LoVo (cell line): ENCODE data around the gene NUP37.
A peak's percentile ranks its signal among the peaks of the same experiment; 100 is the strongest.
"Not testable (repeated sequence)": the region's sequence is repeated elsewhere in the genome, so short reads cannot be mapped to it uniquely, and the experiment has no call there.

Experiments
- DNase-seq: peaks from one replicate; pipeline ENCODE4 v3.0.0-alpha.2; 2016; ENCODE audit warnings: low spot score

The NUP37 gene, protein sequence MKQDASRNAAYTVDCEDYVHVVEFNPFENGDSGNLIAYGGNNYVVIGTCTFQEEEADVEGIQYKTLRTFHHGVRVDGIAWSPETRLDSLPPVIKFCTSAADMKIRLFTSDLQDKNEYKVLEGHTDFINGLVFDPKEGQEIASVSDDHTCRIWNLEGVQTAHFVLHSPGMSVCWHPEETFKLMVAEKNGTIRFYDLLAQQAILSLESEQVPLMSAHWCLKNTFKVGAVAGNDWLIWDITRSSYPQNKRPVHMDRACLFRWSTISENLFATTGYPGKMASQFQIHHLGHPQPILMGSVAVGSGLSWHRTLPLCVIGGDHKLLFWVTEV

GRCh38 chr12:102119674-102120563 lies at the start of gene NUP37, which contains the start of gene PARPBP:
Gene NUP37 (minus strand): TSS chr12:102120114. CDS start chr12:102118518, 1,596 bp downstream.
Gene PARPBP (plus strand): TSS chr12:102120183. CDS start chr12:102123889, 3,706 bp downstream.
- DNase-seq: peak; percentile 97

DNA sequence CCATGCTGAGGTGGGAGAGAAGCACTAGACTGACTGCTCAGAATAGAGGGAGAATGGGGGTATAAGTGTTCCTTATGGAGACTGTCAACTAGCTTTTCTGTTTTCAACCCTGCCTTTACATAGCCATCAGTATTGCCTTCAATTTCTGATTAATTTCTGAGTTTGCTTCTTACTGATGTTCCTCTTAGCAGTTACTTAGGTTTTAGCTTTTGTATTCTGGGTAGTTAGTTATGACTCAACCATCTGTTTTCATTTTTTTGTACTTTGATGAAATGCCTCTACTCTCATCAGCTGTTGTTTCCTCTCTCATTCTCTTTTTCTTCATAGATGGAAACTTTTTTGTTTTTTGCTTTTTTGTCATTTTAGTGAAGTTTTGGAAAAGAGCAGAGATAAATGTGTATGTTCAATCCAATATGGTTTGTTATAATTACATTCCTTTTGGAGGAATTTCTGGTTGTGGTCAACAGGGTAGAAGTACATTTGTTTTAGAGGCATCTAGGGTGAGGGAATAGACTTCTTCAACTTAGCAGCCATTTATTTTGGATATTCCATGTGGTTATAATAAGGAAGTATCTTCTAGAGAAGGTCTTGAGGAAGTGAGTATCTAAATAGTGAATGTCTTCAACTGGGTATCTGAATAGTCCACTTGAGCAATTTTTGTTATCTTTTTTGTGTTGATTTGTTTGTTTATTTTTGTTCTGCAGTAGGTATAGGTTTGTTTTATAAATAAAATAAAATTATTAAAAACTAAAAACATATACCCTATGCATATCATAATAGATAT lies 48.1 kb upstream of the NUP37 start:
- no peak for DNase-seq

DNA sequence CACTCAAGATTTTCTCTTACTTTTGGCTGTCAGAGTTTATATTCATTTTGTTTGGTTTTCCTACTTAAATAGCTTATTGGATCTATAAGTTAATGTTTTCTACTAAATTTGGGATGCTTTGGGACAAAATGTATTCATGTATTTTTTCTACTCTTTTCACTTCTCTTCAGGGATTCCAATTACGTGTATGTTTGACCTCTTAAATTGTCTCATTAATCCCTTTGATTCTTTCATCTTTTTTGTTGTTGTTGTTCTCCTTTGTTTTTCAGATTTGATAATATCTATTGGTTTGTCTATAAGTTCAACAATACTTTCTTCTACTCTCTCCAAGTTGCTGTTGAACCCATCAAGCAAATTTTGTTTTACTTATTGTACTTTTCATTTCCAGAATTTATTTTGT lies 43.5 kb upstream of the NUP37 start:
- DNase-seq: no peak

DNA sequence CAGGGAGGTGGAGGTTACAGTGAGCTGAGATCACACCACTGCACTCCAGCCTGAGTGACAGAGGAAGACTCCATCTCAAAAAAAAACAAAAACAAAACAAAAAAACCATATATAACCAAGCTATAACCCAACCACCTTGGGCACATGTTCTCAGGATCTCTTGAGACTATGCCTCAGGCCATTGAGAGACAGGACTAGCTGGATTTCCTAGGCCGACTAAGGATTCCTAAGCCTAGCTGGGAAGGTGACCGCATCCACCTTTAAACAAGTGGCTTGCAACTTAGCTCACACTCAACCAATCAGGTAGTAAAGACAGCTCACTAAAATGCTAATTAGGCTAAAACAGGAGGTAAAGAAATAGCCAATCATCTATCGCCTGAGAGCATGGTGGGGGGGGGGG lies 35.3 kb upstream of the NUP37 start:
- not testable (repeated sequence) for DNase-seq

DNA sequence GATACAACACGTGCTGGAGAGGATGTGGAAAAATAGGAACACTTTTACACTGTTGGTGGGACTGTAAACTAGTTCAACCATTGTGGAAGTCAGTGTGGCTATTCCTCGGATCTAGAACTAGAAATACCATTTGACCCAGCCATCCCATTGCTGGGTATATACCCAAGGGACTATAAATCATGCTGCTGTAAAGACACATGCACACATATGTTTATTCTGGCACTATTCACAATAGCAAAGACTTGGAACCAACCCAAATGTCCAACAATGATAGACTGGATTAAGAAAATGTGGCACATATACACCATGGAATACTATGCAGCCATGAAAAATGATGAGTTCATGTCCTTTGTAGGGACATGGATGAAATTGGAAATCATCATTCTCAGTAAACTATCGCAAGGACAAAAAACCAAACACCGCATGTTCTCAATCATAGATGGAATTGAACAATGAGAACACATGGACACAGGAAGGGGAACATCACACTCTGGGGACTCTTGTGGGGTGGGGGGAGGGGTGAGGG lies 27.2 kb upstream of the NUP37 start:
- not testable (repeated sequence) for DNase-seq

DNA sequence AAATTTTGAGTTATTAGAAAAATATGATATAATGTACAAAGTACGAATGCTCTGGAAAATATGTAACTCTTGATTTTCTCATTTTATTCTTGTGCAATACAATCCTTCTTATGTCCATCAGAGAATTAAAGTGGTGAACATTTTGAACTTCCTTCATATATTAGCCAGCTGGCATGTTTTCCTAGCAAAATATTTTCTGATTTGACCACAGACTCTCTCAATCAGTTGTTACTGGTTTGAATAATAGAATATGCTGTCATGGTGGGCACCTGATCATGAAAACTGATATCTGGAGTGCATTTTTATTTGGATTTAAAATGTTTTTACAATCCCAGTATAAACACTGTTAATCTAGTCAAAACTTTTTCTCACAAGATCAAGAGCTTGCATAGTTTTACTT lies 24.3 kb upstream of the NUP37 start:
- no peak for DNase-seq

- DNase-seq: not testable (repeated sequence)
Observed at GRCh38 chr12:102142866-102143373, 23.0 kb upstream of the NUP37 start.

- not testable (repeated sequence) for DNase-seq
Observed at GRCh38 chr12:102137619-102138018, 17.7 kb upstream of the NUP37 start.

- not testable (repeated sequence) for DNase-seq
Observed at GRCh38 chr12:102131442-102131841, 11.5 kb upstream of the NUP37 start.

- not testable (repeated sequence) for DNase-seq
Observed at GRCh38 chr12:102130720-102131119, 10.8 kb upstream of the NUP37 start.

GRCh38 chr12:102121328-102121727 lies 1.4 kb upstream of the NUP37 start:
- not testable (repeated sequence) for DNase-seq

DNA sequence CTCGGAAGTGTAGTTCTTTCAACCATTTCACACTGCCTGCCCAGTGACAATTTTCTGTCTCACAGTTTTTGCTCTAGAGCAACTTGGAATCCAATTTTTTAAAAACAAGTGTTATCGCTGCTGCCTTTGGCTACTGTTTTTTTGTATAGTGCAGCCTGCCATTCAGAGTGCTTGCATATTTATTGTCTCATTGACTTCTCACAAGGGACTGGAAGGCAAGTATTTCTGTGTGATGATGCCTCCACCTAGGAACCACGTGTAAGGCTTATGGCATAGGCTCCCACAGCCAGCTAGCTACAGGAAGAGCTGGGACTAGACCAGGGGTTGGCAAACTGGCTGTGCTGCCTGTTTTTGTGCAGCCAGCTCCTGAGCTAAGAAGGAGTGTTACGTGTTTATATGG lies 972 bp upstream of the NUP37 start:
- DNase-seq: peak; percentile 59

GRCh38 chr12:102120564-102120873 lies 605 bp upstream of the NUP37 start:
- peak; percentile 35 for DNase-seq

- no peak for DNase-seq
Observed at GRCh38 chr12:102118874-102119273, 1.0 kb downstream of the NUP37 start.

DNA sequence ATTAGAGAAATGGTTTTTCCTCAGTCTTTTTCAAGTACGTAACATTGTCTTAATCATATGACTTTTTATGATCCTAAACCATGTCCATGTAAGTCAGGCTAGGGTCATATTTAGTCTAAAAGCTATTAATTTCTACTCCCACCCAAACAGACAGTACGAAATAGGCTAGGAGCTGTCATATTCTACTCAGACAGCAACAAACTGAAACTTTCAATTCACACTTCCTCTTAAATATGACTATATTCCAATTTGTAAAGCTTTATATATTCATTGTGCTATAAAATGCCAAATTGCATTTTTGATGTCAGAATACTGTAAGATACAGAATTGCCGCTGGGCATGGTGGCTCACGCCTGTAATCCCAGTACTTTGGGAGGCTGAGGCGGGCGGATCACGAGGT lies 3.5 kb downstream of the NUP37 start:
- no peak for DNase-seq

DNA sequence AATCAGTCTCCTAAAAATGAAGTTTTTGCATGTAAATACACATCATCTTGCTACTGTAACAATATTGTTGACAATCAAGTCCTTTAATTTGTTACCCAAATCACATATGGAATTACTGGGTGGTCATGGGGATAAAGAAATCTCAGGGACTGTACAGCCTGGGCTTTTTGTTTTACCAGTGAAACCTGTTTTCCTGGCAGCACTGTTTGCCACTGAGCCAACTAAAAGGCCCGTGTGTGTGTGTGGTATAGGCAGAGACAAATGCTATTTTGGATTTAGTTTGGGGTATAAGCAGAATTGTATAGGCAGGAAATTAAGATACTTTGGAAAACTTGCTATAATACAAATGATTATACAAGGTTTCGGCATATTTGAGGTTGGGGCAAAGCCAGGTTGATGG lies 5.7 kb downstream of the NUP37 start:
- no peak for DNase-seq

DNA sequence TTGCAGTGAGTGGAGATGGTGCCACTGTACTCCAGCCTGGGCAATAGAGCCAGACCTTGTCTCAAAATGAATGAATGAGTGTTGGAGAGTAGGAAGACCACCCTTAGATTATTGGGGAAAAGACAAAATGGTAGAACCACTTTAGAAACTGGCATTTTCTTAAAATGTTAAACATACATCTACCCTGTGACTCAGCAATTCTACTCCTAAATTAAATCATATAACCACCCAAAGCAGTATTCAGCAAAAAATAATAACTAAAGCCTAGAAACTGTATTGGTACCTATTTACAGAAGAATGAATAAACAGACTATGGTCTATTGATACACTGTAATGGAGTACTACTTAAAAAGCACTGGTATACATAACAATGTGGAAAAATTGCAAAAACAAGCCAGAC lies 9.1 kb downstream of the NUP37 start:
- DNase-seq: no peak

- DNase-seq: no peak
Observed at GRCh38 chr12:102107970-102108369, 11.9 kb downstream of the NUP37 start.

GRCh38 chr12:102106905-102107304 lies 13.0 kb downstream of the NUP37 start:
- no peak for DNase-seq

GRCh38 chr12:102096855-102097254 lies 23.1 kb downstream of the NUP37 start:
- DNase-seq: no peak

GRCh38 chr12:102095677-102096263 lies 24.1 kb downstream of the NUP37 start:
- peak; percentile 27 for DNase-seq

DNA sequence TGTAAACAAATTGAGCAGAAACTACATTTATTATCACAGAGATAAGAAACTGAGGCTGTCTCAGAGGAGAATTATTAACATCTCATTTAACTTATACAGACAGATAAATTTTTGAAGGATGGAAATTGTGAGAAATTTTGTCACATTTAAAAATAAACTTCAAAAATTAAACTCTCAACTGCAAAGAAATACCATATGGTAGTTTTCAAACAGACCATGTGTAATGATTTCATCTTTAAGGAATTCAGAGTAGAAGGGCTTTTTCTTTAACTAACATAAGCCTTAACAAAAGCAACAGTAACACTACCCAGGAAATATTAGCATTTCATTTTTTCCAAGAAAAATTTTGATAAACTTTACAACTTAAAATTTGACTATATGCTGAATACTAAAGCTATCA lies 26.6 kb downstream of the NUP37 start:
- no peak for DNase-seq
